GF-D8 (cell line): ENCODE measurements around the gene PKN3.
A peak's percentile ranks its signal among the peaks of the same experiment; 100 is the strongest.

Experiments used
- DNase-seq: peaks from one replicate; lab custom pipeline; 2025; lab: John Stamatoyannopoulos, UW

Gene PKN3

DNA sequence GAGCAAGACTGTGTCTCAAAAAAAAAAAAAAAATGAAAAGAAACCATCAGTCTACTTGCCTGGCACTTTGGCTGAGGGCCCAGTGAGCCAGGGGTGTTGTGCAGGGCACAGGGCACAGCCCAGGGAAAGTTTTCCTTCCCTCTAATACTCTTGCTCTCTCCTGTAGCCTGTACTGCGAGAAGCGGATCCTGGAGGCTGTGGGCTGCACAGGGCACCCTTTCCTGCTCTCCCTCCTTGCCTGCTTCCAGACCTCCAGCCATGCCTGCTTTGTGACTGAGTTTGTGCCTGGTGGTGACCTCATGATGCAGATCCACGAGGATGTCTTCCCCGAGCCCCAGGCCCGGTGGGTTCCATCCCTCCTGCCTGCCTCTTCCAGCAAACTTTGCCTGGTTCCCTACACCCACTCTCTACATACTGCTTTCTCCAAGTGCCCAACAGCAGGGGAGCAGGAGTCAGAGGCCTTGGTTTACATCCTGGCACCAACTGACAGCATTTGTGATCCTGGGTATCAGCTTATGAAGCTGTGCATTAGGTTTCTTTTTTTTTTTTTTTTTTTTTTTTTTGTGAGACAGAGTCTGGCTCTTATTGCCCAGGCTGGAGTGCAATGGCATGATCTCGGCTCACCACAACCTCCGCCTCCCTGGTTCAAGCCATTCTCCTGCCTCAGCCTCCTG, 14.4 kb downstream of the PKN3 start:
- DNase-seq, result no peak

DNA sequence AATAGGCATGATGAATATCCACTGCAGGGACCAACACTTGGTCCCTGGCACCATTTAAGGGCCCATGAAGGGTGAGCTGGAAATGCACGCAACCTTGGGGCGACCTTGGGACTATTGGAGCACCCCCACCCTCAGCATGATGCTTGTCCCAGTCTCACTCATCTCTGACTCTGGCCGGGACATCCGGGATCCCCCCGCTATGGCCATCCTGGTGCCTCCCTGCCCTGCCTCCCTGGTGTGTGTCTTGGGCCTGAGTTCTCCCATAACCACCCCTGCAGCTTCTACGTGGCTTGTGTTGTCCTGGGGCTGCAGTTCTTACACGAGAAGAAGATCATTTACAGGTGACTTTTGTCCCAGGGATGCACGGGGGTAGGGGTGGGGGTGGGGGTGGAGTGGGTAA, 15.7 kb downstream of the PKN3 start:
- no peak for DNase-seq

DNA sequence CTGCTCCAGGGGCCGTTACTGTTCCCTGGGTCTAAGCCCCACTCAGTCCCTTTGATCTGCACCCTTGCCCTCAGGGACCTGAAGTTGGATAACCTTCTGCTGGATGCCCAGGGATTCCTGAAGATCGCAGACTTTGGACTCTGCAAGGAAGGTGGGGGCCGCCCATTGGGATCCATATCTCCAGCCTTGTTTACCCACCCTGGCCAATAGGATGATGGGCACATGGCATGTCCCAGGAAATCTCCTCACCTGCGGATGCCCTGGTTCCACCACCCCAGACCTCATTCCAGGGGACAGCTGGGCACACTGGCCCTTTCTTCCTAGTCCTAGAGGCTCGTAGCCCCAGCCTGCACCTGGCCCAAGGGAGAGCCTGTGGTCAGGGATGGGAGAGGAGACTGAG, 16.2 kb downstream of the PKN3 start:
- no peak for DNase-seq

DNA sequence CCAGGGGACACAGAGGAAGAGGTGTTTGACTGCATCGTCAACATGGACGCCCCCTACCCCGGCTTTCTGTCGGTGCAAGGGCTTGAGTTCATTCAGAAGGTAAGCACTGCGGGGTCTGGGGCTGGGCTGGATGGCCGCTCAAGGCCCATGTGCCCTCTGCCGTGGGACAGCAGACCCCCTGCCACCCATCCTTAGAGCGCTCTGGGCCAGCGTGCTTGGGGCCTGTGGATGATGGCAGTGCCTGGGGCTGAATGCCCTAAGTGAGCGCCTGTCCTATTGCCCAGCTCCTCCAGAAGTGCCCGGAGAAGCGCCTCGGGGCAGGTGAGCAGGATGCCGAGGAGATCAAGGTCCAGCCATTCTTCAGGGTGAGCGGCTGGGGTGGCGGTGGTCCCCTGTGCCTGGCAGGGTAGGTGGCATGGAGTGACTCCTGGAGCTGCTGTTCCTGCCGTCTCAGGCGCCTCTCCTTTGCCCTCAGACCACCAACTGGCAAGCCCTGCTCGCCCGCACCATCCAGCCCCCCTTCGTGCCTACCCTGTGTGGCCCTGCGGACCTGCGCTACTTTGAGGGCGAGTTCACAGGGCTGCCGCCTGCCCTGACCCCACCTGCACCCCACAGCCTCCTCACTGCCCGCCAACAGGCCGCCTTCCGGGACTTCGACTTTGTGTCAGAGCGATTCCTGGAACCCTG, 17.8 kb downstream of the PKN3 start:
- no peak for DNase-seq

- DNase-seq, result no peak
Measured at GRCh38 chr9:128720841-128721486, 18.7 kb downstream of the PKN3 start.

- DNase-seq, result no peak
Measured at GRCh38 chr9:128721487-128722010, 19.2 kb downstream of the PKN3 start.

GRCh38 chr9:128722380-128723351, 20.4 kb downstream of the PKN3 start:
- DNase-seq, result no peak

- DNase-seq, result no peak
Measured at GRCh38 chr9:128723352-128723865, 21.1 kb downstream of the PKN3 start.

DNA sequence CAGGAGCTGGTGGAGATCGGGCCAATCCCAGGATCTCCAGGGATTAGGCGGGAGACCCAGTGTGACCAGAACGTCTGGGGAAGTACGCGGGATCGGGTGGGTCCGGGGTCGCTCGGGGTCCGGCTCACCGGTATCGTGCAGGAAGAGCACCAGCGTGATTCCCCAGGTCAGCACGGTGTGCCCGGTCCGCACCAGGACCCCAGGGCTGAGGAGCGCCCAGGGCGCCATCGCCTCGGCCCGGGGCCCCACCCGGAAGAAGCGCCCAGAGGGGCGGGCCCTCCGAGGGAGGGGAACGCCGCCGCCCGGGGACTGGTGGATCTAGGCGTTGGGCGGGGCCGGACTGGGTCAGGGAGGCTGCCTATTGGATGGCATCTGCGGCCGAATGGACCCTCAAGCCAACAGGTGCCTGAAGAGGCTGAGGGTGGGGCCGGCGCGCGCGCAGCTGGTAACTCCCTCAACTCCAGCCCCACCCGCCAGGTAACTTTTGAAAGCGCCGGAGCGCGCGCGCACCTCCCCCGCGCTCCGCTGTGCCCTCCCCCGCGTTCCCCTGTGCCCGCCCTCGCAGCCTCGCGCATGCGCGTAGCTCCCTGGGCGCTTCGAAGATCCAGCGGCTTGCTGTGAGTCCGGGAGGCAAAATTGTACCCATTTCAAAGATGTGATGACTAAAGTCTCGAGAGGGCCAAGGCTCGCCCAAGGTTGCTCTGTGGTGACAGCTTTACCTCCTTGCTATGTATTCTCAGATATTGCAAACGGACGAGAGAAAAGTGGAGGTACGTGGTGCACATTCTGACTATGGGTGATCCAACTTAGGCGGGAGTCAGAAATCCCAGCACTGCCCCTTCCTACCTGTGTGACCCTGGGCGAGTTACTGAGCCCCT, 21.8 kb downstream of the PKN3 start, which contains the start of gene ZDHHC12:
TSS of gene ZDHHC12 (minus strand) at position 262 of the 878 bp plus-strand sequence. CDS start at position 228, 34 bp downstream.
- peak; percentile 98 for DNase-seq

DNA sequence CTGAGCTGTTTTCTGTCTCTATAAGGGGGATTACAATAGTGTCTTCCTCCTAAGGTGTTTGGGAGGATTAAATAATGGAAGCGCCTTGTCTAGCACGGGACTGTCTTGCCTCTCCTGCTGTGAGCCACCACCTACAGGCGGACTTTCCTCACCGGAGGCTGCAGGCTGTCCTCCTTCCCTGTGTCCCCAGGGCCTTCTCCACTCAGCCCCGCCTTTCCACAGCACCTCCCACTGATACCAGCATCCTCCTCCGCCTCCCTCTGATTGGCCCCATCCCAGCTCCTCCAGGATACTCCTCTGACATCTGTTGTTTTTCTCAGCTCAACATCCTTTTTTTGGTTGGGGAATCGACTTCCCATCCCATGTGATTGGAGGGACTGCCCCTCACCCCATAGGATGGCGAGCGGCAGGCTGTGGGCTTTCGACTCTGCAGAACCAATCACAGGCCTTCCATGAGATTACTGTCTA, 22.5 kb downstream of the PKN3 start:
- no peak for DNase-seq

DNA sequence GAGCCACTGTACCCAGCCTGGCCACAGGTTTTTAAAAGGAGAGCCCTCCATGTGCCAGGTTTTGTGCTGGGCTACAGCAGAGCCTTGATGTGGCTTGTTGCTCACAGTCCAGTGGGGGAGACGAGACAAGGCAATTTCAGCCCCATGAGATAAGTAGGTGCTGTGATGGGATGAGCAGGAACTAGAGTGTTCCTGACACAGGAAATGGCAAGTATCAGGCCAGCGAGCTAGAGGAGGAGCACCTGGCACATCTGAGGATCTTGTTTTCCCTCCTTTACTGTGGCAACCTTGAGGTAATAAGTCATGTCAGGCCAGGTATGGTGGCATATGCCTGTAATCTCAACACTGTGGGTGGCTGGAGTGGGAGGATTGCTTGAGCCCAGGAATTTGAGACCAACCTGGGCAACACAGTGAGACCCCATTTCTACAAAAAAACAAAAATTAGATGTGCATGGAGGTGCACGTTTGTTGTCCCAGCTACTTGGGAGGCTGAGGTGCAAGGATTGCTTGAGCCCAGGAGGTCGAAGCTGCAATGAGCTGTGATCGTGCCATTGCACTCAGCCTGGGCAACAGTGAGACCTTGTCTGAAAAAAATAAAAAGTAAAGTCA, 25.4 kb downstream of the PKN3 start:
- no peak for DNase-seq

GRCh38 chr9:128728298-128728697, 26.0 kb downstream of the PKN3 start:
- DNase-seq, result no peak

DNA sequence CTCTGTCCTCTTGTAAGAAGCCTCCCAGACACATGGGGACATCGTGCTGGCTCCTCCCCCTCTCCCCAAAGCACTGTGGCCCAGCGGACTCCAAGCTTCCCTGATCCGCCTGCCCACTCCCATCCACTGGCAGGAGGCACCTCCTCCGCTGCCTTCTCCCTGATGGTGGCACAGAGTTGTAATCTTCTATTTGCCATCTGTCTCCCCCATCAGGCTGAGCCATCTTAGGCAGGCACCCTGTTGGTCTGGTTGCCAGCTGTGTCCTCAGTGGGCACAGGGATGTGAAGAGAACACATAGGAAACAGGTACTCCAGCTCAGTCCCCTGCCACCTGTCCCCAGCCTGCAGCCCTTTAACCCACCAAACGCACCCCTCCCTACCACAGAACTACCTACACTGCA, 27.0 kb downstream of the PKN3 start:
- no peak for DNase-seq

DNA sequence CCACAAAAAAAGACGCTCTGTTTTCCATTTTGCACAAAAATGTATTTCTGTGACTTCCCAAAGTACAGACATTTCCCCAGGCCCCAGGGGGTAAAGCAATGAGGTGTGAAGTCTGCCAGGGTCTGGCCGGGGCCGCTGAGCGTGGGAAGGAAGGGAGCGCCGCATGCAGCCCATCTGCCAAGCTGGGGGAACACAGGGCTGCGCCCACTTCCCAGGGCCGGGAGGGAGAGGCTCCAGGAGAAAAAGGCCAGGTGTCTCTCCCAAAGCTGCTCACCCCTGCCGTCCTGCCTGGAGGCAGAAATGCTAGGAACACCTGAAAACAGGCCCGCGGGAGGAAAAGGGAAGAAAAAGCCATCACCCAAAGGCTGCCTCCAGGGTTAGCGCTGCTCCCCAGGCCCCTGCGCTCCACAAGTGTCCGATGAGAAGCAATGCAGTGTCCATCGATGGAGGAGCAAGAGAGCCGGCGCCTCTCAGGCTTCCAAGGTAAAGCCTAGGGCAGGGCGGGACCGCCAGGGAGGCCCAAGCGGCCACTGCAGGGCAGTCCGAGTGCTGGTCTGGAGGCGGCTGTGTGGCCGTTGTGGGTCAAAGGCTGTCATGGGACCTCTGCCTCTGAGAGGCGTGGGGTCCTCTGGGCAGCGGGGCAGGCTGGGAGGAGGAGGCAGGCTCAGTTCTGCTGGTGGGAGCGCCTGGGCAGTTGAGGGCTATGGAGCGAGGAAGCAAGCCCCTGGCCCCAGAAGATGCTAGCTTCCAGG, 27.6 kb downstream of the PKN3 start:
- DNase-seq, result no peak

- no peak for DNase-seq
Measured at GRCh38 chr9:128731093-128731492, 28.8 kb downstream of the PKN3 start.

DNA sequence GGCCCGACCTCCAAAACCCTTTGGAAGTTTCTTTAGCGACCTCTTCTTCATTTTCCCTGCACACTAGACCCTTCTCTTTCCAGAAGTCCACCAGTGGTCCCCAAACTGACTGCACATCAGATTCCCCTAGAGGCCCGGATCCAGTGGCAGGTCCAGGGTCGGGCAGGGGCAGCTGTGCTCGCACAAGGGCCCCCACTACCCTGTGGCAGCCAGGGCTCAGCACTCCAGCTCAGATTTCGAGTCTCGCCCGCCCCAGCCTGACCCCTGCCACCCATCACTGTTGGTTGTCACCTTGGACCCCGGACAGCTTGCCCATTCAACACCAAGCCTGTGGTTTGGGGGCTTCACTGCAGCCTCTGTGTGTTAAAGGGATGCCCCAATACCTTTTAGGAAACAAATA, 29.4 kb downstream of the PKN3 start:
- no peak for DNase-seq

DNA sequence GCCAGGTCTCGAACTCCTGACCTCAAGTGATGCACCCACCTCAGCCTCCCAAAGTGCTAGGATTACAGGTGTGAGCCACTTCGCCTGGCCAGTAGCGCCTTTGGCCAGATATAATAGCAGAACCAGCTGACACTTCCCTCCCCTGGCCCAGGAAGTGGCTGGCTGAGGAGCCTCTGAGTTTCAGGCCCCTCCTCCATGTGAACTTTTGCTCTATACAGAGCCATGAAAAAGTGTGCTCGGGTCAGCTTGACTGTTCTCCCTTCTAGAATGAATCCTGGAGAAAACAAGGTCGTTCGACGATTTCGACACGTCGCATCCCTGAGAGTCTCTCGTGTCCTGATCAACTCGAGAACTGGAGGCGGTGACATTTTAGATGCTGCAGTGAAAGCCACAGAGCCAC, 30.3 kb downstream of the PKN3 start:
- DNase-seq, result no peak

- peak; percentile 81 for DNase-seq
Measured at GRCh38 chr9:128733256-128733655, 31.0 kb downstream of the PKN3 start.

DNA sequence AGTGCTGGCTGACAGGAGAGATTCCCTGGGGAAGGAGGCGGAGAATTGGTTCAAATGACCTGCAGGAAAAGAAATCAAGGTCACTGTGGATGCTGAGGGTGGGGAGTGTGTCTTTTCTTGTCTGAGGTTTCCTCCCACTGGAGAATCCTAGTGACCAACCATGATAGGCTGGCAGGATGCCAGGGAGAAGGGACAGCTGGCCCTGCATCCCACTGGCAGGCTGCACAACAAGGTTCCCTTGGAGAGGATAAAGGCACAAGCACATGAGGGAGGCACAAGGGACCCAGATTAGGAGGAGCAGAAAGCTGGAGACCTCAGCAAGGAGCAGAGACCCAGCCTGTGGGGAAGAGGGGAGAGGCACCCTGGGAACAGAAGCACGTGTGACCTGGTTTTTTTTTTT, 33.1 kb downstream of the PKN3 start:
- DNase-seq, result no peak
